ENCODE data around the gene SLC7A5.

SLC7A5 gene

GRCh38 chr16:87851601-87852000 lies 17.7 kb downstream of the SLC7A5 start:
- TF ChIP-seq ZBTB7A (IDR thresholded peaks at IDR 0.05; ENCODE audit: low read depth) (no peak), CREB1 (IDR thresholded peaks at IDR 0.05; ENCODE audit: low read depth) (no peak), EP300 (IDR thresholded peaks at IDR 0.05; ENCODE audit: borderline replicate concordance) (no peak)

- TF ChIP-seq CREB1 (IDR thresholded peaks at IDR 0.05; ENCODE audit: low read depth), result no peak
- no peak; the same call in 1 of the 2 replicates for TF ChIP-seq ZBTB7A (IDR thresholded peaks at IDR 0.05; ENCODE audit: low read depth)
- TF ChIP-seq EP300 (IDR thresholded peaks at IDR 0.05; ENCODE audit: borderline replicate concordance), result no peak
- TF ChIP-seq TCF12 (IDR thresholded peaks at IDR 0.05; ENCODE audit: low read depth), result no peak
- TF ChIP-seq RAD21 (IDR thresholded peaks at IDR 0.05; ENCODE audit: low read depth), result no peak
- TF ChIP-seq NFIC (IDR thresholded peaks at IDR 0.05), result no peak
Observed at GRCh38 chr16:87851141-87851587, 18.1 kb downstream of the SLC7A5 start.

GRCh38 chr16:87850009-87851006 lies 19.0 kb downstream of the SLC7A5 start:
- TF ChIP-seq RAD21 (IDR thresholded peaks at IDR 0.05; ENCODE audit: low read depth) (peak; percentile 72), TCF12 (IDR thresholded peaks at IDR 0.05; ENCODE audit: low read depth) (no peak), EGR1 (IDR thresholded peaks at IDR 0.05) (no peak), TEAD4 (IDR thresholded peaks at IDR 0.05) (no peak), USF1 (IDR thresholded peaks at IDR 0.05) (no peak), ZBTB7A (IDR thresholded peaks at IDR 0.05; ENCODE audit: low read depth) (peak; percentile 81), TAF1 (IDR thresholded peaks at IDR 0.05; ENCODE audit: low read depth) (no peak), CREB1 (IDR thresholded peaks at IDR 0.05; ENCODE audit: low read depth) (no peak), YY1 (IDR thresholded peaks at IDR 0.05; ENCODE audit: low read depth) (no peak), REST (IDR thresholded peaks at IDR 0.05; ENCODE audit: low read depth) (no peak), EP300 (IDR thresholded peaks at IDR 0.05; ENCODE audit: borderline replicate concordance) (peak; percentile 48), MAX (IDR thresholded peaks at IDR 0.05) (no peak), CEBPB (IDR thresholded peaks at IDR 0.05) (no peak), FOXM1 (IDR thresholded peaks at IDR 0.05; ENCODE audit: borderline replicate concordance, low read depth) (no peak), NFIC (IDR thresholded peaks at IDR 0.05) (no peak)

GRCh38 chr16:87849419-87850008 lies 19.8 kb downstream of the SLC7A5 start:
- TF ChIP-seq NFIC (IDR thresholded peaks at IDR 0.05), result no peak
- no peak for TF ChIP-seq YY1 (IDR thresholded peaks at IDR 0.05; ENCODE audit: low read depth)
- TF ChIP-seq CEBPB (IDR thresholded peaks at IDR 0.05), result no peak
- TF ChIP-seq TEAD4 (IDR thresholded peaks at IDR 0.05), result no peak
- TF ChIP-seq CREB1 (IDR thresholded peaks at IDR 0.05; ENCODE audit: low read depth), result no peak
- TF ChIP-seq TCF12 (IDR thresholded peaks at IDR 0.05; ENCODE audit: low read depth), result no peak
- no peak for TF ChIP-seq TAF1 (IDR thresholded peaks at IDR 0.05; ENCODE audit: low read depth)
- no peak for TF ChIP-seq ZBTB7A (IDR thresholded peaks at IDR 0.05; ENCODE audit: low read depth)
- TF ChIP-seq FOXM1 (IDR thresholded peaks at IDR 0.05; ENCODE audit: borderline replicate concordance, low read depth), result no peak

- TF ChIP-seq YY1 (IDR thresholded peaks at IDR 0.05; ENCODE audit: low read depth) (no peak), EGR1 (IDR thresholded peaks at IDR 0.05) (no peak), TCF12 (IDR thresholded peaks at IDR 0.05; ENCODE audit: low read depth) (no peak), NFIC (IDR thresholded peaks at IDR 0.05) (no peak), RAD21 (IDR thresholded peaks at IDR 0.05; ENCODE audit: low read depth) (no peak), CREB1 (IDR thresholded peaks at IDR 0.05; ENCODE audit: low read depth) (no peak), REST (IDR thresholded peaks at IDR 0.05; ENCODE audit: low read depth) (no peak), USF1 (IDR thresholded peaks at IDR 0.05) (no peak), CEBPB (IDR thresholded peaks at IDR 0.05) (no peak), EP300 (IDR thresholded peaks at IDR 0.05; ENCODE audit: borderline replicate concordance) (no peak)
Observed at GRCh38 chr16:87848676-87849345, 20.5 kb downstream of the SLC7A5 start.
